BJ (cell line): ENCODE results near the gene ITK. TPM values are rescaled to one million over a fixed set of nuclear protein-coding genes. Genes with fewer than 3 reads are reported as not detected.

Experiments used
- CTCF ChIA-PET: fragments of 350-600 bp; formaldehyde crosslinking; extraction: SDS; loops from one replicate; lab custom pipeline; 2021; ENCODE audit warnings: antibody characterized with exemption, inconsistent platforms; lab: Yijun Ruan, JAX
- POLR2A ChIA-PET: fragments of 300-600 bp; sonication (Branson Sonifier 250); formaldehyde crosslinking; extraction: SDS; loops from one replicate; lab custom pipeline; 2021; ENCODE audit warnings: antibody characterized with exemption; lab: Charles Lee
- DNase-seq: peaks from one replicate; pipeline ENCODE4 v3.0.0-alpha.2; 2011; ENCODE audit warnings: low read depth
- H3K27me3 ChIP-seq: 2 replicates; pipeline ENCODE4 v1.6.0; 2011; ENCODE audit warnings: low read length; ENCODE audit not compliant: control insufficient read depth, insufficient read depth
- H3K36me3 ChIP-seq: 2 replicates; pipeline ENCODE4 v1.5.1; 2011; ENCODE audit warnings: low read length; ENCODE audit not compliant: control insufficient read depth, insufficient read depth
- H3K4me3 ChIP-seq: 2 replicates; pipeline ENCODE4 v1.5.1; 2011; ENCODE audit warnings: low read depth, mild to moderate bottlenecking, control low read depth, low read length
- polyA minus RNA-seq: library from RNA; depleted of rRNA, polyadenylated mRNA; stranded (reverse); fragments of >200 nt; gene quantifications from 2 replicates; pipeline ENCODE4 v1.2.3, GENCODE V29; 2011; rRNA and poly(A)+ RNA removed
- polyA plus RNA-seq: library from polyadenylated mRNA; depleted of rRNA; stranded (reverse); fragments of >200 nt; gene quantifications from 2 replicates; pipeline ENCODE4 v1.2.3, GENCODE V29; 2011; rRNA removed
- TF ChIP-seq, protein P1 (sequence below): IDR thresholded peaks from 2 replicates; pipeline ENCODE4 v1.5.1; 2011; ENCODE audit warnings: low read depth, mild to moderate bottlenecking, control low read depth, inconsistent platforms, low read length, moderate library complexity; ENCODE audit not compliant: insufficient read depth

Gene ITK
- polyA plus RNA-seq (not detected in 2 replicates), polyA minus RNA-seq (not detected in 2 replicates)

GRCh38 chr5:157180374-157181264, at the start of gene ITK:
TSS of gene ITK (plus strand) at chr5:157180840. CDS start at chr5:157180978, 138 bp downstream.
- TF ChIP-seq, protein P1, sequence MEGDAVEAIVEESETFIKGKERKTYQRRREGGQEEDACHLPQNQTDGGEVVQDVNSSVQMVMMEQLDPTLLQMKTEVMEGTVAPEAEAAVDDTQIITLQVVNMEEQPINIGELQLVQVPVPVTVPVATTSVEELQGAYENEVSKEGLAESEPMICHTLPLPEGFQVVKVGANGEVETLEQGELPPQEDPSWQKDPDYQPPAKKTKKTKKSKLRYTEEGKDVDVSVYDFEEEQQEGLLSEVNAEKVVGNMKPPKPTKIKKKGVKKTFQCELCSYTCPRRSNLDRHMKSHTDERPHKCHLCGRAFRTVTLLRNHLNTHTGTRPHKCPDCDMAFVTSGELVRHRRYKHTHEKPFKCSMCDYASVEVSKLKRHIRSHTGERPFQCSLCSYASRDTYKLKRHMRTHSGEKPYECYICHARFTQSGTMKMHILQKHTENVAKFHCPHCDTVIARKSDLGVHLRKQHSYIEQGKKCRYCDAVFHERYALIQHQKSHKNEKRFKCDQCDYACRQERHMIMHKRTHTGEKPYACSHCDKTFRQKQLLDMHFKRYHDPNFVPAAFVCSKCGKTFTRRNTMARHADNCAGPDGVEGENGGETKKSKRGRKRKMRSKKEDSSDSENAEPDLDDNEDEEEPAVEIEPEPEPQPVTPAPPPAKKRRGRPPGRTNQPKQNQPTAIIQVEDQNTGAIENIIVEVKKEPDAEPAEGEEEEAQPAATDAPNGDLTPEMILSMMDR = no peak
- POLR2A ChIA-PET = no interaction called here
- peaks cover 1% of the 10 kb centered on the region; the same call in 1 of the 2 replicates for H3K27me3 ChIP-seq
- no peaks in the 10 kb centered on the region for H3K36me3 ChIP-seq
- no peak within 1 kb of the TSS for H3K4me3 ChIP-seq
- DNase-seq = no peak
- CTCF ChIA-PET = interaction anchor here (1.0 to 2.0 kb wide), 2 partner anchors 13 to 14 kb away, joined by 3 to 8 read pairs; no protein-coding TSS in a partner anchor

- TF ChIP-seq, protein P1 = no peak
- Histone ChIP-seq H3K36me3 (no peaks in the 10 kb centered on the region), H3K4me3 (no peak overlapping the region), H3K27me3 (no peaks in the 10 kb centered on the region)
- CTCF ChIA-PET = interaction anchor here (1.2 to 3.0 kb wide), 3 partner anchors 11 to 1187 kb away, joined by 4 to 13 read pairs (median 5); partner anchors contain the start of gene MED7
- POLR2A ChIA-PET = no interaction called here
- DNase-seq = no peak
Measured at GRCh38 chr5:157130925-157131324, 49.7 kb upstream of the ITK start.

GRCh38 chr5:157132281-157132612, 48.4 kb upstream of the ITK start:
- POLR2A ChIA-PET = no interaction called here
- CTCF ChIA-PET = interaction anchor here (0.6 to 3.0 kb wide), 8 partner anchors 10 to 1506 kb away, joined by 3 to 13 read pairs (median 4); partner anchors contain the start of gene MED7
- DNase-seq = no peak
- Histone ChIP-seq H3K4me3 (no peak overlapping the region), H3K27me3 (no peaks in the 10 kb centered on the region), H3K36me3 (peaks cover 1% of the 10 kb centered on the region; the same call in 1 of the 2 replicates)
- TF ChIP-seq, protein P1 = no peak

DNA sequence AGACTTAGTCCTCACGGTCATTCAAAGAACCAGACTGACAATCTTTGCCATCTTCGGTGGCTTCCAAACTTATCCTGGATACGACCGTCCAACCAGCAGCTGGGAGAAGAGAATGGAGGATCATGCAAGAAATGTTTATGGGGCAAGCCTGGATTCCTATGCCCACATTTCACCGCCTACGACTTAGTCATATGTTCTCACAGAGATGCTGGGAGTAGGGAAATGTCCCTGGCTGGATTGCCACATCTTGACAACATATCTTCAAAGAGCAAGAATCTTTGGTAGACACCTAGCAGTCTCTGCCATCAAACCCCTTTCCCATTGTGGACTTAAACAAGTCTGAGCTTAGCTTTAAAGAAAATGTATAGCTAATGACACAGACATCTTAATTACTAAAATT, 42.9 kb upstream of the ITK start:
- ChIA-PET CTCF (interaction anchor here (1.4 kb wide), 1 partner anchor 11 kb away, joined by 5 read pairs; no protein-coding TSS in a partner anchor), POLR2A (no interaction called here)
- Histone ChIP-seq H3K4me3 (no peak overlapping the region), H3K36me3 (peaks cover 3% of the 10 kb centered on the region), H3K27me3 (no peaks in the 10 kb centered on the region)
- TF ChIP-seq, protein P1 = no peak
- no peak for DNase-seq
